SK-N-SH (cell line): ENCODE results near the gene PCK1. TPM values are rescaled to one million over a fixed set of nuclear protein-coding genes. Genes with fewer than 3 reads are reported as not detected.

ENCODE experiments used
- CTCF ChIA-PET: fragments of 300-600, 350-600 bp; formaldehyde crosslinking; extraction: SDS; loops from one replicate; lab custom pipeline; 2021; lab: Yijun Ruan, JAX
- POLR2A ChIA-PET: fragments of 350-600 bp; sonication (Branson Sonifier 250); formaldehyde crosslinking; extraction: SDS; loops from one replicate; lab custom pipeline; 2020; ENCODE audit warnings: antibody characterized with exemption, inconsistent platforms; lab: Yijun Ruan, JAX
- DNase-seq: peaks from one replicate; pipeline ENCODE4 v3.0.0; 2012
- H2AFZ ChIP-seq: fragments of 200-600 bp; sonication (generic); 2 replicates; pipeline ENCODE4 v1.8.1; 2016; ENCODE audit warnings: antibody characterized with exemption, mild to moderate bottlenecking, low read depth
- H3F3A ChIP-seq: fragments of 200-600 bp; sonication (generic); replicated peaks from 2 replicates; pipeline ENCODE3; 2016; ENCODE audit warnings: antibody characterized with exemption, mild to moderate bottlenecking; ENCODE audit not compliant: insufficient read depth
- H3K27ac ChIP-seq, 2 experiments: fragments of 200-500 bp in 1 of 2; fragments of 200-600 bp in 1 of 2; sonication (Bioruptor generic) in 1 of 2; sonication (generic), shearing (Covaris generic) in 1 of 2; 2 replicates each; pipeline versions ENCODE4 v1.5.1 to v1.6.1; 2014 to 2016; ENCODE audit warnings: low read depth in 2 of 2, inconsistent platforms in 1 of 2, low read length in 1 of 2, mild to moderate bottlenecking in 1 of 2, mixed read lengths in 1 of 2
- H3K27me3 ChIP-seq: fragments of 200-600 bp; sonication (generic), shearing (Covaris generic); 2 replicates; pipeline ENCODE4 v1.6.1; 2016; ENCODE audit warnings: mixed run types; ENCODE audit not compliant: insufficient read depth
- H3K36me3 ChIP-seq, 2 experiments: fragments of 200-500 bp in 1 of 2; fragments of 200-600 bp in 1 of 2; sonication (Bioruptor generic) in 1 of 2; sonication (generic) in 1 of 2; replicated peaks in 1 of 2; 2 replicates each; pipeline versions ENCODE3 to v1.5.1; 2014 to 2016; ENCODE audit warnings: low read length in 1 of 2, mild to moderate bottlenecking in 1 of 2; ENCODE audit not compliant: insufficient read depth in 2 of 2, control insufficient read depth in 1 of 2
- H3K4me1 ChIP-seq, 2 experiments: fragments of 200-500 bp in 1 of 2; fragments of 200-600 bp in 1 of 2; sonication (Bioruptor generic) in 1 of 2; sonication (generic), shearing (Covaris generic) in 1 of 2; 2 replicates each; pipeline versions ENCODE4 v1.5.1 to v1.6.1; 2014 to 2016; ENCODE audit warnings: low read depth in 1 of 2, low read length in 1 of 2, mixed run types in 1 of 2; ENCODE audit not compliant: insufficient read depth in 2 of 2, control insufficient read depth in 1 of 2
- H3K4me2 ChIP-seq: fragments of 200-600 bp; sonication (generic), shearing (Covaris generic); 2 replicates; pipeline ENCODE4 v1.6.1; 2017; ENCODE audit warnings: mixed run types
- H3K4me3 ChIP-seq, 2 experiments: fragments of 200-500 bp in 1 of 2; fragments of 200-600 bp in 1 of 2; sonication (Bioruptor generic) in 1 of 2; sonication (generic), shearing (Covaris generic) in 1 of 2; 2 replicates each; pipeline versions ENCODE4 v1.5.1 to v1.8.1; 2014 to 2016; ENCODE audit warnings: low read depth in 2 of 2, inconsistent platforms in 1 of 2, low read length in 1 of 2, mild to moderate bottlenecking in 1 of 2, mixed read lengths in 1 of 2, moderate library complexity in 1 of 2
- H3K79me2 ChIP-seq: fragments of 200-600 bp; sonication (generic); 2 replicates; pipeline ENCODE4 v1.8.1; 2017; ENCODE audit warnings: mild to moderate bottlenecking; ENCODE audit not compliant: insufficient read depth
- H3K9ac ChIP-seq: fragments of 200-600 bp; sonication (generic); 2 replicates; pipeline ENCODE4 v1.6.1; 2017; ENCODE audit warnings: mixed run types
- H3K9me2 ChIP-seq: fragments of 200-600 bp; sonication (generic); 2 replicates; pipeline ENCODE4 v1.6.1; 2017; ENCODE audit warnings: mixed run types
- H3K9me3 ChIP-seq: fragments of 200-600 bp; sonication (generic); 2 replicates; pipeline ENCODE4 v1.6.1; 2017; ENCODE audit warnings: mixed run types, mild to moderate bottlenecking, moderate library complexity
- H4K20me1 ChIP-seq: fragments of 200-600 bp; sonication (generic); 2 replicates; pipeline ENCODE4 v1.6.1; 2017; ENCODE audit warnings: mild to moderate bottlenecking, mixed run types; ENCODE audit not compliant: insufficient read depth
- CHD2 ChIP-seq: fragments of 150-350 bp; IDR thresholded peaks from 2 replicates; pipeline ENCODE4 v1.6.1; 2018; ENCODE audit warnings: low read length; ENCODE audit not compliant: partially characterized antibody
- GABPA ChIP-seq: IDR thresholded peaks from 2 replicates; pipeline ENCODE4 v1.4.0; 2012; ENCODE audit warnings: low read depth, mild to moderate bottlenecking
- GATA2 ChIP-seq: sonication (generic); formaldehyde crosslinking; IDR thresholded peaks from 2 replicates; pipeline ENCODE4 v1.5.0; 2020; ENCODE audit warnings: mild to moderate bottlenecking, missing genetic modification reagents
- MAX ChIP-seq: IDR thresholded peaks from 2 replicates; pipeline ENCODE4 v1.4.0; 2012; ENCODE audit warnings: low read depth
- NFIC ChIP-seq: IDR thresholded peaks from 2 replicates; pipeline ENCODE4 v1.4.0; 2012; ENCODE audit warnings: borderline replicate concordance
- NRF1 ChIP-seq: IDR thresholded peaks from 2 replicates; pipeline ENCODE4 v1.6.1; 2012; ENCODE audit warnings: low read depth, mild to moderate bottlenecking, low read length
- POLR2AphosphoS5 ChIP-seq: IDR thresholded peaks from 2 replicates; pipeline ENCODE4 v1.6.1; 2012; ENCODE audit warnings: low read depth, low read length
- RAD21 ChIP-seq: IDR thresholded peaks from 2 replicates; pipeline ENCODE4 v1.6.1; 2012; ENCODE audit warnings: mild to moderate bottlenecking, low read length
- RFX5 ChIP-seq: IDR thresholded peaks from 2 replicates; pipeline ENCODE4 v1.6.1; 2012; ENCODE audit warnings: mild to moderate bottlenecking, improper control_type of control experiment, low read length
- SIN3A ChIP-seq: IDR thresholded peaks from 2 replicates; pipeline ENCODE4 v1.6.1; 2012; ENCODE audit warnings: low read depth, mild to moderate bottlenecking, low read length, moderate library complexity, borderline replicate concordance
- TCF12 ChIP-seq: IDR thresholded peaks from 2 replicates; pipeline ENCODE4 v1.4.0; 2012
- YY1 ChIP-seq: IDR thresholded peaks from 2 replicates; pipeline ENCODE4 v1.4.0; 2012; ENCODE audit warnings: low read depth, mild to moderate bottlenecking
- WGBS: methylation state at CpG from one replicate; pipeline ENCODE4 v1.1.6; 2017; ENCODE audit warnings: low lambda C conversion rate; 5-methylcytosine and 5-hydroxymethylcytosine counted together
- polyA plus RNA-seq, 3 experiments: library from polyadenylated mRNA; depleted of rRNA; stranded (reverse); fragments of >200 nt; gene quantifications; 2 replicates each; pipeline ENCODE4 v1.2.3, GENCODE V29; 2012
- TF ChIP-seq, protein P1 (sequence below): IDR thresholded peaks from 2 replicates; pipeline ENCODE4 v1.6.1; 2012; ENCODE audit warnings: mild to moderate bottlenecking, low read depth, low read length, moderate library complexity
- TF ChIP-seq, protein P2 (sequence below): fragments of 150-350 bp; IDR thresholded peaks from 2 replicates; pipeline ENCODE4 v1.6.1; 2017; ENCODE audit warnings: antibody characterized with exemption, low read length, low read depth, borderline replicate concordance

Gene PCK1
- polyA plus RNA-seq, 1 of the 3 experiments (the other 2 are of a cell fraction): not detected

- TF ChIP-seq, protein P1, sequence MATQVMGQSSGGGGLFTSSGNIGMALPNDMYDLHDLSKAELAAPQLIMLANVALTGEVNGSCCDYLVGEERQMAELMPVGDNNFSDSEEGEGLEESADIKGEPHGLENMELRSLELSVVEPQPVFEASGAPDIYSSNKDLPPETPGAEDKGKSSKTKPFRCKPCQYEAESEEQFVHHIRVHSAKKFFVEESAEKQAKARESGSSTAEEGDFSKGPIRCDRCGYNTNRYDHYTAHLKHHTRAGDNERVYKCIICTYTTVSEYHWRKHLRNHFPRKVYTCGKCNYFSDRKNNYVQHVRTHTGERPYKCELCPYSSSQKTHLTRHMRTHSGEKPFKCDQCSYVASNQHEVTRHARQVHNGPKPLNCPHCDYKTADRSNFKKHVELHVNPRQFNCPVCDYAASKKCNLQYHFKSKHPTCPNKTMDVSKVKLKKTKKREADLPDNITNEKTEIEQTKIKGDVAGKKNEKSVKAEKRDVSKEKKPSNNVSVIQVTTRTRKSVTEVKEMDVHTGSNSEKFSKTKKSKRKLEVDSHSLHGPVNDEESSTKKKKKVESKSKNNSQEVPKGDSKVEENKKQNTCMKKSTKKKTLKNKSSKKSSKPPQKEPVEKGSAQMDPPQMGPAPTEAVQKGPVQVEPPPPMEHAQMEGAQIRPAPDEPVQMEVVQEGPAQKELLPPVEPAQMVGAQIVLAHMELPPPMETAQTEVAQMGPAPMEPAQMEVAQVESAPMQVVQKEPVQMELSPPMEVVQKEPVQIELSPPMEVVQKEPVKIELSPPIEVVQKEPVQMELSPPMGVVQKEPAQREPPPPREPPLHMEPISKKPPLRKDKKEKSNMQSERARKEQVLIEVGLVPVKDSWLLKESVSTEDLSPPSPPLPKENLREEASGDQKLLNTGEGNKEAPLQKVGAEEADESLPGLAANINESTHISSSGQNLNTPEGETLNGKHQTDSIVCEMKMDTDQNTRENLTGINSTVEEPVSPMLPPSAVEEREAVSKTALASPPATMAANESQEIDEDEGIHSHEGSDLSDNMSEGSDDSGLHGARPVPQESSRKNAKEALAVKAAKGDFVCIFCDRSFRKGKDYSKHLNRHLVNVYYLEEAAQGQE: no peak
- TF ChIP-seq NFIC (no peak), POLR2AphosphoS5 (no peak), MAX (no peak), RFX5 (no peak), CHD2 (no peak), NRF1 (no peak), TCF12 (no peak), GATA2 (CRISPR knock-in tag) (no peak)
- TF ChIP-seq, protein P2, sequence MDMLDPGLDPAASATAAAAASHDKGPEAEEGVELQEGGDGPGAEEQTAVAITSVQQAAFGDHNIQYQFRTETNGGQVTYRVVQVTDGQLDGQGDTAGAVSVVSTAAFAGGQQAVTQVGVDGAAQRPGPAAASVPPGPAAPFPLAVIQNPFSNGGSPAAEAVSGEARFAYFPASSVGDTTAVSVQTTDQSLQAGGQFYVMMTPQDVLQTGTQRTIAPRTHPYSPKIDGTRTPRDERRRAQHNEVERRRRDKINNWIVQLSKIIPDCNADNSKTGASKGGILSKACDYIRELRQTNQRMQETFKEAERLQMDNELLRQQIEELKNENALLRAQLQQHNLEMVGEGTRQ: no peak
Observed at GRCh38 chr20:57524511-57525176, 36.3 kb upstream of the PCK1 start, which contains the start of gene CTCFL (continued).

DNA sequence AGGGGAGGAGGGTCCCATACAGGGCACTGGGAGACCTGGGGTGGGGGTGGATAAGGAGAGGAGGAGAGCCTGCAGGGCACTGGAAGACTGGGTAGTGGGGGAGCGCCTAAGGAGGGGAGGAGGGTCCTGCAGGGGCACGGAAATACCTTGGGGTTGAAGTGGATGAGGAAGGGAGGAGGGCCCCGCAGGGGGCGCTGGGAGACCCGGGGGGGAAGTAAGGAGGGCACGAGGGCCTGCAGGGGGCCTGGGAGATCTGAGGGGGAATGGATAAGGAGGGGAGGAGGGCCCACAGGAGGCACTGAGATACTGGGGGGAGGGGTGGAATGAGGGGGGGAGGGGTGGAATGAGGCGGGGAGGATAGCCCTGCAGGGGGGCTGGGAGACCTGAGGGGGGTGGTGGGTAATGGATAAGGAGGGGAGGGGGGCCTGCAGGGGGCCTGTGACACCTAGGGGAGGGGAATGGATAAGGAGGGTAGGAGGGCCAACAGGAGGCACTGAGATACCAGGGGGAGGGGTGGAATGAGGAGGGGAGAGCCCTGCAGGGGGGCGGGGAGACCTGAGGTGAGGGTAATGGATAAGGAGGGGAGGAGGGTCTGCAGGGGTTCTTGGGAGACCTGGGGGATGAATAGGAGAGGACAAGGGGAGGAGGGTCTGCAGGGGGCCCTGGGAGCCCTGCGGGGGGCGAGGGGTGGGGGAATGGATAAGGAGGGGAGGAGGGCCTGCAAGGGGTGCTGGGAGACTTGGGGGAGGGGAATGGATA is 35.4 kb upstream of the PCK1 start:
- H4K20me1 ChIP-seq: no peaks in the 10 kb centered on the region
- no peaks in the 10 kb centered on the region for H3K9me2 ChIP-seq
- no peaks in the 10 kb centered on the region for H3F3A ChIP-seq
- H3K27ac ChIP-seq: no peak overlapping the region
- CTCF ChIA-PET: no interaction called here
- WGBS: 67% methylated on average over 10 of the region's 10 CpGs
- no peak for TF ChIP-seq NFIC
- no peak for TF ChIP-seq SIN3A
- TF ChIP-seq GABPA: no peak
- no peak for TF ChIP-seq RAD21
- TF ChIP-seq NRF1: no peak
- no peak for TF ChIP-seq RFX5
- no peak for TF ChIP-seq YY1
- H3K9ac ChIP-seq: no peak overlapping the region
- H3K4me2 ChIP-seq: no peak overlapping the region
- peak; percentile 29 for DNase-seq
- H3K79me2 ChIP-seq: no peaks in the 10 kb centered on the region
- no peaks in the 10 kb centered on the region for H3K27me3 ChIP-seq
- H3K4me1 ChIP-seq: peaks cover 0 to 2% of the 10 kb centered on the region in 2 experiments; a peak in 1 of 4 replicates
- H2AFZ ChIP-seq: no peak overlapping the region
- POLR2A ChIA-PET: no interaction called here
- no peaks in the 10 kb centered on the region for H3K36me3 ChIP-seq
- H3K9me3 ChIP-seq: no peaks in the 10 kb centered on the region
- no peak overlapping the region for H3K4me3 ChIP-seq
